Dedifferentiated amniotic fluid mesenchymal stem cell (primary cell): ENCODE data around the gene AURKB.

Experiments used
- DNase-seq: peaks from one replicate; pipeline ENCODE4 v3.0.0-alpha.2; 2016; ENCODE audit errors: extremely low spot score

Gene AURKB

GRCh38 chr17:8161289-8162232 is 48.8 kb downstream of the AURKB start:
- no peak for DNase-seq

GRCh38 chr17:8160741-8161221 is 49.6 kb downstream of the AURKB start:
- no peak for DNase-seq

DNA sequence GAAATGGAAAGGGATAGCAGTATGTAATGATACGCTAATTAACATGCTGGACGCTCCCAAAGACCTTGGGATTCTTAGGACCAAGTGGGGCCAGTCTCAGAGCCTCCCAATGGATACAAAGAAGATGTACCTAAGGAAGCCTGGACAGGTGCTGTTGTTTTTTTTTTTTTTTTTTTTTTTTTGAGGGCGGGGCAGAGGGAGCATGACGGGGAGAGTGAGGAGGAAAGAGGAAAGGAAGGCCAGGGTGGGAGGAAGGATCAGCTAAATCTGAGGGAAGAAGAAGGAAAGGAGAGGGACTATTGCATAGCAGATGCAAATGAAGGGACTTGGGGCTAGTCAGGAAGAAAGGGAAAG is 50.2 kb downstream of the AURKB start:
- DNase-seq, result no peak

- no peak for DNase-seq
Measured at GRCh38 chr17:8159459-8160223, 50.7 kb downstream of the AURKB start.

DNA sequence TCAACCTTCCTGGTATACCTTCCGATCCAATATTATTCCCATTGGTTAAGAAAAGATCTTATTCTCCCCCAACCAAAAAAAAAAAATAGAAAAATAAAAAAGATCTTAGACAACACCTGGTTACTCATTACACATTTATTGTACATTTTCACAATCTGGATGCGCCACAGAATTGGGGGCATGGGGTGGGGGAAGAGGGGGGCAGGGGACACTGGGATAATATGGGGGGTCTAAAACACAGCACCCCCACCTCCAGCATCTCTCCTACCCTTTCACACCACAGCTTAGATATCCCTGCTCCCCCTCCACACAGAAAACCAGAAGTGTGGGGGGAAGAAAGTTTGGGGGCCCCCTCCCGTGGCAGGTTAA is 51.4 kb downstream of the AURKB start:
- DNase-seq, result no peak

DNA sequence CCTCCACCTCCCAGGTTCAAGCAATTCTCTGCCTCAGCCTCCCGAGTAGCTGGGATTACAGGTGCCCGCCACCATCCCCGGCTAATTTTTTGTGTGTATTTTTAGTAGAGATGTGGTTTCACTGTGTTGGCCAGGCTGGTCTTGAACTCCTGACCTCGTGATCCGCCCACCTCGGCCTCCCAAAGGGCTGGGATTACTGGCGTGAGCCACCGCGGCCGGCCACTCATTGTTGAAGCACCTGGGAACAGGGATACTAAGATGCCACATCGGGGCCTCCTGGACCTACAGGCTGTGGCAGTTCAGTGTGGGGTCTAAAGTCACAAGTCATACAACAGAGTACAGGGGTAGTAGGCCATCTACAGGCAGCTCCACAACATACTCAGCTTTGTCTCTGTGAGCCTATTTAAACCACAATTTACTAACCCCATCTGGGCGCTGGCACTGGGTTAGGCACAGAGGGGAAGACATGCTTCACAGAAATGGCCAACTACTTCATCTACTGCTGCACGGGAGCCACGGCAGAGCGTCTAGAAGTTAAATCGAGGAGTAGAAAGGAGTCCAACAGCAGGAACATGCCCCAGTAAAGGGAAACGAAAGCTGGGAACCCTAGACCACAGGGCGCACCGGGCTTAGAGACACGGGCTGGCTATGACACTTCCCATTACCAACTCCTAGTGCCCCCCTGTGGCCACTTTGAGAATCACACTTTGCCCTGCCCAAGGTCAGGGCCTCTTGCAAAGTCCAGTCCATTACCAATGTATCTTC is 51.9 kb downstream of the AURKB start:
- peak; percentile 89 for DNase-seq

DNA sequence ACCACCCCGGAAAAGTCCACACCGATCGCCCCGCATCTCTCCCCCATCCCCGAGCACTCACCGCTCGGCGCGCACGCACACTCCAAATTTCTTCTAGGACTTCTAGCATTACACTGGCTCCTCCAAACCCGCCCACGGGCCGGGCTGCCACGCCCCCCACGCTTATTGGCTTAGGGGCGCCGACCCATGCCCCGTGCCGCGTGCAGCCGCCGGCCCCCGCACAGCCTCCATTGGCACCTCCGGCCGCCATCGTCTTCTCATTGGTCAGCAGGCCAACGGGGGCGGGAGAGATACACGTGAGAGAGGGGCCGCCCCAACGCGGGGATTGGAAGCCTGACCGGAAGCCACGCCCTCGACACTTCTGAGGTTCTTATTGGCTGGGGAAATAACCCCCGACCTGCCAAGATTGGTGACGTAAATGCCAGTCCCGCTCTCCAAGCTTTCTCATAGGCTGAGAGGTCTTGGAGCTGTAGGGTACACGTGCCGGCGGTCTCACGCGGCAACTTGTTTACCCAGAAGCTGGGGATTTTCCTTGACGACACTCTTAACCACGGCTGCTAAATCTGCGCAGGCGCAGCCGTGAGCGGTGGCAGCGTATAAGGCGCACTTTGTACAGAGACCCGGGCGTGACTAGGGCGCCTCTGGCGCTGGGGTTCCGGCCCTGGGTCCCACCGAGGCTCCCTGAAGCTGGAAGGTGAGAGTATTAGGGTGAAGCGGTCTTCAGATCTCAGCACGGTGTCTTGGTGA is 54.0 kb downstream of the AURKB start:
- DNase-seq, result peak; percentile 100

GRCh38 chr17:8155996-8156245 is 54.5 kb downstream of the AURKB start:
- no peak for DNase-seq

- DNase-seq, result no peak
Measured at GRCh38 chr17:8155231-8155995, 55.0 kb downstream of the AURKB start.
